K562 (cell line): ENCODE data around the gene SPATA6. TPM values are rescaled to one million over a fixed set of nuclear protein-coding genes. Genes with fewer than 3 reads are reported as not detected.
"Not testable (repeated sequence)": the region's sequence is repeated elsewhere in the genome, so short reads cannot be mapped to it uniquely, and the experiment has no call there.

Experiments used
- ATAC-seq: fragments of 200-7000 bp; cut with Tn5 transposase; 3 replicates; pipeline ENCODE4 v1.9.1; 2020; ENCODE audit warnings: moderate library complexity
- BruUV-seq: library from RNA; stranded (reverse); fragments of 400-500 nt; replicated peaks from 2 replicates; lab custom pipeline; 2021; lab: Mats Ljungman, UMichigan
- CTCF ChIA-PET: fragments of 300-600 bp; formaldehyde crosslinking; extraction: SDS; loops from one replicate; lab custom pipeline; 2021; ENCODE audit warnings: low intra/inter-chr PET ratio; lab: Yijun Ruan, JAX
- POLR2A ChIA-PET: fragments of 300-600, 350-650 bp; sonication (Branson Sonifier 250); formaldehyde crosslinking; extraction: SDS; loops from one replicate; lab custom pipeline; 2021; ENCODE audit warnings: antibody characterized with exemption, inconsistent platforms; lab: Yijun Ruan, JAX
- DNase-seq, 4 experiments: peaks; one replicate each; pipeline versions ENCODE4 v3.0.0 to v3.0.0-alpha.2; 2011 to 2018; ENCODE audit warnings: low spot score in 3 of 4, mixed read lengths in 3 of 4; ENCODE audit errors: extremely low read depth in 1 of 4
- FAIRE-seq: peaks from 2 replicates; lab custom pipeline; 2011; peaks lifted over from hg19 to GRCh38; lab: Jason Lieb, UNC
- H2AFZ ChIP-seq: 2 replicates; pipeline ENCODE4 v1.6.0; 2011; ENCODE audit warnings: low read depth, low read length, control low read depth, inconsistent platforms
- H3K27ac ChIP-seq: fragments of 200-600 bp; 3 replicates; pipeline ENCODE4 v1.8.0; 2011; ENCODE audit warnings: low read depth, mild to moderate bottlenecking, control low read depth, inconsistent platforms, low read length, moderate library complexity, mixed read lengths; ENCODE audit errors: extremely low read depth
- H3K27me3 ChIP-seq, 2 experiments: fragments of 300-600 bp in 1 of 2; 2 replicates in 1 of 2; 3 replicates in 1 of 2; pipeline versions ENCODE4 v1.6.0 to v1.8.0; 2011; ENCODE audit warnings: inconsistent platforms in 2 of 2, low read length in 2 of 2, mild to moderate bottlenecking in 1 of 2, mixed read lengths in 1 of 2, moderate library complexity in 1 of 2; ENCODE audit not compliant: control insufficient read depth in 2 of 2, insufficient read depth in 2 of 2
- H3K36me3 ChIP-seq: fragments of 300-600 bp; 3 replicates; pipeline ENCODE4 v1.8.0; 2011; ENCODE audit warnings: mild to moderate bottlenecking, low read length, inconsistent platforms; ENCODE audit not compliant: control insufficient read depth, insufficient read depth
- H3K4me1 ChIP-seq, 2 experiments: fragments of 200-600 bp in 1 of 2; replicated peaks in 1 of 2; 2 replicates in 1 of 2; 3 replicates in 1 of 2; pipeline versions ENCODE4 v1.5.1 to v1.8.0; 2011; ENCODE audit warnings: inconsistent platforms in 2 of 2, low read length in 2 of 2, mild to moderate bottlenecking in 1 of 2, mixed read lengths in 1 of 2, moderate library complexity in 1 of 2; ENCODE audit not compliant: control insufficient read depth in 2 of 2, insufficient read depth in 2 of 2
- H3K4me2 ChIP-seq: 2 replicates; pipeline ENCODE4 v1.6.1; 2011; ENCODE audit warnings: low read length, control low read depth, inconsistent platforms, mixed read lengths; ENCODE audit not compliant: insufficient read depth
- H3K4me3 ChIP-seq: fragments of 200-600 bp; sonication (generic), shearing (Covaris generic); 2 replicates; pipeline ENCODE4 v1.5.1; 2016; ENCODE audit warnings: control low read depth, inconsistent platforms
- H3K79me2 ChIP-seq: fragments of 200-600 bp; 3 replicates; pipeline ENCODE4 v1.8.0; 2011; ENCODE audit warnings: low read length, inconsistent platforms; ENCODE audit not compliant: control insufficient read depth, insufficient read depth
- H3K9ac ChIP-seq, 2 experiments: 2 replicates each; pipeline versions ENCODE4 v1.6.0 to v1.6.1; 2011; ENCODE audit warnings: low read depth in 2 of 2, low read length in 2 of 2, control low read depth in 1 of 2, inconsistent platforms in 1 of 2, mild to moderate bottlenecking in 1 of 2, mixed read lengths in 1 of 2; ENCODE audit not compliant: insufficient read depth in 1 of 2
- H3K9me1 ChIP-seq: one replicate; pipeline ENCODE4 v1.6.0; 2011; ENCODE audit warnings: inconsistent platforms, mild to moderate bottlenecking, low read length, moderate library complexity; ENCODE audit not compliant: control insufficient read depth, insufficient read depth
- H3K9me3 ChIP-seq: replicated peaks from 2 replicates; pipeline ENCODE4 v1.5.1; 2011; ENCODE audit warnings: low read depth, low read length, inconsistent platforms; ENCODE audit not compliant: control insufficient read depth, insufficient read depth
- H4K20me1 ChIP-seq: replicated peaks from 2 replicates; pipeline ENCODE4 v1.6.1; 2011; ENCODE audit warnings: low read length, inconsistent platforms, mixed read lengths; ENCODE audit not compliant: control insufficient read depth, insufficient read depth
- CAMTA2 ChIP-seq: fragments of 250-450 bp; sonication (Bioruptor Pico); conservative IDR thresholded peaks from 2 replicates; pipeline ENCODE4 v1.5.1; 2022
- EP300 ChIP-seq: IDR thresholded peaks from 2 replicates; pipeline ENCODE4 v1.6.1; 2012; ENCODE audit warnings: low read length, improper control_type of control experiment
- ESRRB ChIP-seq: fragments of 250-450 bp; sonication (Bioruptor Pico); IDR thresholded peaks from 2 replicates; pipeline ENCODE4 v1.5.0; 2020; ENCODE audit warnings: mild to moderate bottlenecking, moderate library complexity, borderline replicate concordance
- ETV5 ChIP-seq: sonication (generic); formaldehyde crosslinking; IDR thresholded peaks from 2 replicates; pipeline ENCODE4 v1.4.0; 2020; ENCODE audit warnings: low read depth, mild to moderate bottlenecking, missing genetic modification reagents
- FOXK1 ChIP-seq: sonication (generic); formaldehyde crosslinking; IDR thresholded peaks from 2 replicates; pipeline ENCODE4 v1.8.0; 2022; ENCODE audit warnings: missing genetic modification reagents, mild to moderate bottlenecking, borderline replicate concordance
- KDM1A ChIP-seq, 2 experiments: fragments of 450-650 bp; IDR thresholded peaks; 2 replicates each; pipeline ENCODE4 v1.6.1; 2016; ENCODE audit warnings: mild to moderate bottlenecking in 2 of 2
- MLLT1 ChIP-seq, 2 experiments: fragments of 450-650 bp; IDR thresholded peaks; 2 replicates each; pipeline ENCODE4 v1.6.1; 2016
- PHB ChIP-seq: fragments of 250-450 bp; sonication (Bioruptor Pico); IDR thresholded peaks from 2 replicates; pipeline ENCODE4 v1.5.0; 2021
- SAFB ChIP-seq: fragments of 200-400 bp; formaldehyde crosslinking; IDR thresholded peaks from 2 replicates; pipeline ENCODE4 v1.6.1; 2017; ENCODE audit warnings: low read depth, low read length, borderline replicate concordance
- SMAD4 ChIP-seq: fragments of 250-450 bp; sonication (Bioruptor Pico); conservative IDR thresholded peaks from 2 replicates; pipeline ENCODE4 v1.8.0; 2021; ENCODE audit warnings: inconsistent platforms, mild to moderate bottlenecking, moderate library complexity
- SRSF3 ChIP-seq: fragments of 200-400 bp; formaldehyde crosslinking; IDR thresholded peaks from 2 replicates; pipeline ENCODE4 v1.6.1; 2016; ENCODE audit warnings: mild to moderate bottlenecking, low read length, moderate library complexity; ENCODE audit not compliant: insufficient read depth
- YY1 ChIP-seq, 3 experiments: IDR thresholded peaks; 2 replicates each; pipeline ENCODE4 v1.6.1; 2011; ENCODE audit warnings: low read length in 2 of 3, mild to moderate bottlenecking in 2 of 3, moderate library complexity in 2 of 3, borderline replicate concordance in 1 of 3, control low read depth in 1 of 3, low read depth in 1 of 3; ENCODE audit not compliant: insufficient read depth in 3 of 3, insufficient replicate concordance in 2 of 3, control insufficient read depth in 1 of 3, insufficient read length in 1 of 3; ENCODE audit errors: extremely low read depth in 1 of 3
- ZBED1 ChIP-seq: IDR thresholded peaks from 2 replicates; pipeline ENCODE4 v1.6.1; 2014
- ZC3H8 ChIP-seq: fragments of 450-650 bp; IDR thresholded peaks from 2 replicates; pipeline ENCODE4 v1.6.1; 2017
- ZNF121 ChIP-seq: sonication (generic); formaldehyde crosslinking; conservative IDR thresholded peaks from 2 replicates; pipeline ENCODE4 v1.8.0; 2022; ENCODE audit warnings: missing genetic modification reagents
- ZNF146 ChIP-seq: IDR thresholded peaks from one replicate; pipeline ENCODE4 v1.6.1; 2018; ENCODE audit warnings: missing compliant biosample characterization; ENCODE audit not compliant: unreplicated experiment
- ZNF316 ChIP-seq: fragments of 450-650 bp; IDR thresholded peaks from 2 replicates; pipeline ENCODE4 v1.6.1; 2016
- ZNF408 ChIP-seq: fragments of 250-450 bp; sonication (Bioruptor Pico); IDR thresholded peaks from 2 replicates; pipeline ENCODE4 v1.4.0; 2020; ENCODE audit warnings: low read depth, mild to moderate bottlenecking, moderate library complexity
- WGBS: fragments of 100-300 bp; shearing (Covaris generic); methylation state at CpG from one replicate; pipeline ENCODE4 v1.1.6; 2016; ENCODE audit warnings: low coverage, mixed read lengths; ENCODE audit not compliant: insufficient coverage; ENCODE audit errors: missing lambda C conversion rate; 5-methylcytosine and 5-hydroxymethylcytosine counted together
- in situ Hi-C: fragments of 300-500 bp; cut with MboI; formaldehyde crosslinking; loops from 4 replicates; pipeline ENCODE4 v1.15.0; 2018; ENCODE audit warnings: inconsistent platforms, mixed read lengths
- intact Hi-C: fragments of 100-400 bp; cut with micrococcal nuclease; formaldehyde crosslinking; loops from 2 replicates; pipeline ENCODE4 v1.14.2; 2022
- polyA plus RNA-seq, 8 experiments: library from polyadenylated mRNA; depleted of rRNA in 4 of 8; stranded (reverse) in 5 of 8; unstranded in 3 of 8; fragments of >200 nt; fragmentation: Nextera tagmentation in 2 of 8; fragmentation: Illumina TruSeq in 1 of 8; extraction: Ambion mirVana in 2 of 8; extraction: Trizol in 1 of 8; gene quantifications; 2 replicates each; pipeline versions ENCODE4 v1.2.1 to v1.2.3, GENCODE V29; 2011 to 2014; ENCODE audit warnings: inconsistent platforms in 1 of 8, missing spikeins in 1 of 8
- total RNA-seq, 7 experiments: library from RNA; depleted of rRNA in 6 of 7; stranded (reverse); fragments of >200 nt in 6 of 7; fragmentation: Illumina TruSeq in 2 of 7; extraction: Trizol in 2 of 7; gene quantifications; 2 replicates each; pipeline versions ENCODE4 v1.2.1 to v1.2.3, GENCODE V29; 2011 to 2021; ENCODE audit warnings: low replicate concordance in 1 of 7

The SPATA6 gene
- total and polyA plus RNA-seq, 9 of the 15 experiments (the other 6 are each of a cell fraction or from before 2014, with no cell fraction given): 0.01 to 0.91 (median 0.18) TPM

- H3K27ac ChIP-seq, BruUV-seq, H3K4me2 ChIP-seq, H3K4me1 ChIP-seq, H3K9me1 ChIP-seq, H4K20me1 ChIP-seq, H3K27me3 ChIP-seq, DNase-seq, H3K79me2 ChIP-seq, H3K4me3 ChIP-seq, H3K9me3 ChIP-seq, CTCF ChIA-PET, ATAC-seq, FAIRE-seq, H2AFZ ChIP-seq, H3K9ac ChIP-seq, in situ Hi-C loops, intact Hi-C loops, H3K36me3 ChIP-seq: not testable (repeated sequence)
- POLR2A ChIA-PET: interaction anchor here (0.6 to 1.0 kb wide), 2 partner anchors 9 to 1060 kb away, joined by 3 read pairs; no protein-coding TSS in a partner anchor
- 1% methylated on average over 6 of the region's 6 CpGs for WGBS
Measured at GRCh38 chr1:48294094-48294493, 177.9 kb downstream of the SPATA6 start.

GRCh38 chr1:48292706-48293105, 179.3 kb downstream of the SPATA6 start:
- Histone ChIP-seq H3K4me3 (no peak overlapping the region), H3K27ac (no peak overlapping the region), H3K4me2 (no peak overlapping the region), H3K9me1 (no peaks in the 10 kb centered on the region), H2AFZ (no peak overlapping the region), H3K9me3 (no peaks in the 10 kb centered on the region; the same call in 1 of the 2 replicates), H4K20me1 (no peaks in the 10 kb centered on the region), H3K9ac (no peak overlapping the region), H3K36me3 (no peaks in the 10 kb centered on the region), H3K79me2 (no peaks in the 10 kb centered on the region), H3K4me1 (no peaks in the 10 kb centered on the region), H3K27me3 (no peaks in the 10 kb centered on the region)
- 2% methylated on average over 5 of the region's 5 CpGs for WGBS
- no TSS peak for BruUV-seq
- in situ Hi-C loops: no loop called here
- DNase-seq (no peak), FAIRE-seq (no peak), ATAC-seq (no peak)
- CTCF ChIA-PET: no interaction called here
- POLR2A ChIA-PET: no interaction called here
- intact Hi-C loops: no loop called here
- TF ChIP-seq EP300 (no peak), MLLT1 (IDR thresholded peaks at IDR 0.05) (no peak), ZC3H8 (no peak), SRSF3 (no peak), SMAD4 (CRISPR knock-in tag) (no peak), CAMTA2 (CRISPR knock-in tag) (no peak), ZNF408 (CRISPR knock-in tag) (no peak), ZBED1 (no peak), ETV5 (CRISPR knock-in tag) (no peak), ESRRB (no peak), ZNF316 (no peak), YY1 (IDR thresholded peaks at IDR 0.05; ENCODE audit: borderline replicate concordance in 1 of 3, control insufficient read depth in 1 of 3, extremely low read depth in 1 of 3, insufficient read depth in 3 of 3, insufficient read length in 1 of 3, insufficient replicate concordance in 2 of 3, low read depth in 1 of 3, low read length in 2 of 3) (no peak), ZNF121 (CRISPR knock-in tag) (no peak), ZNF146 (no peak), PHB (no peak), FOXK1 (no peak), KDM1A (IDR thresholded peaks at IDR 0.05) (no peak), SAFB (no peak)
